ENCODE results near the gene NOC2L. TPM values are rescaled to one million over a fixed set of nuclear protein-coding genes. Genes with fewer than 3 reads are reported as not detected.

The NOC2L gene
- total and polyA plus RNA-seq, 12 donors = 38.3 to 64.8 (median 43.5) TPM

GRCh38 chr1:962381-963300 is 3.6 kb upstream of the NOC2L start:
- Histone ChIP-seq H3K27ac (no peak overlapping the region), H3K36me3 (peaks cover 0 to 12% (median 0%) of the 10 kb centered on the region in 9 donors), H3K9me3 (no peaks in the 10 kb centered on the region), H3K4me3 (no peak overlapping the region), H3K4me1 (peaks cover 11 to 40% (median 32%) of the 10 kb centered on the region in 9 donors), H3K27me3 (peaks cover 0 to 12% (median under 1%) of the 10 kb centered on the region in 7 donors)
- ATAC-seq = no peak
- DNase-seq = no peak
- WGBS, 2 donors = 95% methylated on average over 57 of the region's 57 CpGs
- intact Hi-C loops (cut with DNase I) = loop anchor here in 1 of 10 donors (5.0 kb wide), 1 partner anchor 55 kb away; no protein-coding TSS in a partner anchor
- TF ChIP-seq CTCF (IDR thresholded peaks at IDR 0.05) = no peak

GRCh38 chr1:961132-961669 is 2.1 kb upstream of the NOC2L start:
- H3K4me1 ChIP-seq = peaks cover 12 to 36% (median 27%) of the 10 kb centered on the region in 9 donors
- 33 to 41% methylated on average over 39 to 56 of the region's 56 CpGs for WGBS, 2 donors
- TF ChIP-seq CTCF (IDR thresholded peaks at IDR 0.05) = no peak
- DNase-seq = no peak
- H3K27me3 ChIP-seq = peaks cover 0 to 4% (median 0%) of the 10 kb centered on the region in 7 donors
- H3K36me3 ChIP-seq = peaks cover 0 to 20% (median 7%) of the 10 kb centered on the region in 9 donors
- intact Hi-C loops (cut with DNase I) = loop anchor here in 1 of 10 donors (5.0 kb wide), 1 partner anchor 54 kb away; no protein-coding TSS in a partner anchor
- no peak for ATAC-seq
- H3K4me3 ChIP-seq = peak overlapping the region; percentile 50 to 100 (median 94)
- peak overlapping the region in 2 of 10 donors; percentile 10 to 62 for H3K27ac ChIP-seq
- no peaks in the 10 kb centered on the region for H3K9me3 ChIP-seq

GRCh38 chr1:960363-961131 is 1.5 kb upstream of the NOC2L start, which contains the start of gene KLHL17:
TSS of gene KLHL17 (plus strand) at chr1:960584. CDS start at chr1:960694, 110 bp downstream.
- DNase-seq (peak; percentile 70 to 85), ATAC-seq (peak in 7 of 8 donors; percentile 10 to 60 (median 41))
- Histone ChIP-seq H3K27me3 (peaks cover 0 to 4% (median 0%) of the 10 kb centered on the region in 7 donors), H3K4me3 (peak within 1 kb of the TSS; percentile 50 to 100 (median 96)), H3K9me3 (no peaks in the 10 kb centered on the region), H3K36me3 (peaks cover 0 to 27% (median 9%) of the 10 kb centered on the region in 9 donors), H3K4me1 (peaks cover 12 to 33% (median 23%) of the 10 kb centered on the region in 9 donors), H3K27ac (peak within 1 kb of the TSS in 3 of 10 donors; percentile 10 to 86 (median 69))
- TF ChIP-seq CTCF (IDR thresholded peaks at IDR 0.05) = no peak
- intact Hi-C loops (cut with DNase I) = loop anchor here in 1 of 10 donors (5.0 kb wide), 1 partner anchor 53 kb away; no protein-coding TSS in a partner anchor
- 0 to 1% methylated on average over 66 to 105 of the region's 109 CpGs for WGBS, 2 donors
